AG08396 (cell line): ENCODE measurements around the gene NR1D2.

Source experiments
- DNase-seq: peaks from one replicate; pipeline ENCODE4 v3.0.0; 2012; ENCODE audit warnings: low spot score, mixed read lengths

NR1D2 gene

GRCh38 chr3:23966328-23966727 lies 21.2 kb downstream of the NR1D2 start:
- no peak for DNase-seq

GRCh38 chr3:23968463-23969184 lies 23.5 kb downstream of the NR1D2 start:
- DNase-seq = no peak

DNA sequence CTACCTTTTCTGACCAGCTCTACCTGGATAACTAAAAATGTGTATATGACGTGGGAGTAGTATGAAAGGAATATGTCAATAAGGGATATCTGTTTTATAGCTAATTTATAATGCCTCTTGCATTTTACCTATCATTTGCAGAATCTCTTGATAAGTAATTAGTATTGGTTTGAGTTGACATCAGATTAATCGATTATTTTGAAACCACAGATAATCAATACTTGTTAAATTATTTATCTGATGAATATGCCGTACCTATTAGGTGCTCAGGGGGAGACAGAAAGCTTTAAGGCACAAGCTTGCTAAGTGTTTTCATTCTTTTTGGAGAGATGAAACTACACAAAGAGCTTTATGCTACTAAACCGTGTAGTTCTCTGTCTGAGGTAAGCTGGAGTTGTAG lies 24.3 kb downstream of the NR1D2 start:
- DNase-seq = no peak

- DNase-seq = no peak
Observed at GRCh38 chr3:23971684-23972083, 26.6 kb downstream of the NR1D2 start.

- DNase-seq = no peak
Observed at GRCh38 chr3:23976555-23976954, 31.5 kb downstream of the NR1D2 start.

- no peak for DNase-seq
Observed at GRCh38 chr3:23979569-23979968, 34.5 kb downstream of the NR1D2 start.

- DNase-seq = no peak
Observed at GRCh38 chr3:23981136-23981535, 36.0 kb downstream of the NR1D2 start.

DNA sequence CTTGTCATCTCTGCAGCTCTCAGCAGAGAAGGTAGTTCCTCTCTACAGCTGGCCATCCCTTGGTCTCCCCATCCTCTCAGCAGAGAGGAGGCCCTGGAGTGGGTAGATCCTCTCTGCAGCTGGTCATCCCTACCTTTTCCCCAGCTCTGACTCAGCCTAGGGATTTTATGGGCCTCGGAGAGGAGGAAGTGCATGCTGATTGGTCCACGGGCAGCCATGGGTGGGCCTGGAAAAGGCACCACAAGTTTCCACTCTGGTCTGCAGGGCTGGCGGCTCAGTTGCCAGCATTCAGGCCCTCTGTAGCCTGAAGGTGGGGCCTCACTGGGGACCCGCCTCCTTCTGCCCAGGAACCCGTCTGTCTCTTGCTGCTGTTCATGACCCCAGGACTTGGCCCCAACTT lies 36.9 kb downstream of the NR1D2 start:
- no peak for DNase-seq

GRCh38 chr3:23984934-23985333 lies 39.8 kb downstream of the NR1D2 start:
- DNase-seq = no peak

GRCh38 chr3:23985747-23986544 lies 40.9 kb downstream of the NR1D2 start:
- DNase-seq = no peak

- DNase-seq = no peak
Observed at GRCh38 chr3:23987356-23987755, 42.3 kb downstream of the NR1D2 start.

DNA sequence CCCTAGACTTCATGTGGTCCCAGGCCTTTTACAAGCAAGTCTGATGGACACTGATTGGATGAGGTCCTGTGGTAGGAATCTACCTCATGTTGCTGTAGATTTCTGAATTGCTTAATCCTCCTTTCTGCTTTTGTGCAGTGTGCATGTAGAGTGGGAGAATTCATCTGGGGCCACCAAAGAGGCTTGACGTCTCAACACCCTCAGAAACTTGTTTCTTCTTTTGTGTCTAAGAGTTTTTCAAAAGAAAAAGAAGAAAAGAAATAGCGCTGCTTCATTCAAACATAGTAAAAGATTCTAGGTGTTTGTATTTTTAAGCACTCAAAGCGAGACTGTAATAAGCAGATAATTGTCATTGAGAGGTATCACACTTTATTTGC lies 46.2 kb downstream of the NR1D2 start:
- DNase-seq = no peak

- peak; percentile 17 for DNase-seq
Observed at GRCh38 chr3:23991683-23992628, 46.9 kb downstream of the NR1D2 start.

- no peak for DNase-seq
Observed at GRCh38 chr3:23993556-23994243, 48.6 kb downstream of the NR1D2 start.

DNA sequence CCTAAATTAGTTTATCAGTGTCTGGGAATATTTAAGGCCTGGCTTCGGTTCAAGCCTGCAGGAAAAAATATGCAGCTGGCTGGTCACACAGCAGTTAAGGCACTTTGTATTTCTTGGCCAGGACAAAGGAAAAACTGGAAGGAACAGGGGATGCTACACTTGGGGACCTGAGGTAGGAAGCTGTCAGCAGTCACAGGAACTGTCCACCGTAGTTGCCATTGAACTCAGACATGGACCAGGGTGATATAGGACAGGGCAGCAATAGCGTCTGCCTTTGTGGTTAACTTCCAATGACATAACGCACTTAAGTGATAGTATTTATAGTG lies 49.1 kb downstream of the NR1D2 start:
- DNase-seq = no peak

GRCh38 chr3:23995219-23995618 lies 50.1 kb downstream of the NR1D2 start:
- DNase-seq = no peak

DNA sequence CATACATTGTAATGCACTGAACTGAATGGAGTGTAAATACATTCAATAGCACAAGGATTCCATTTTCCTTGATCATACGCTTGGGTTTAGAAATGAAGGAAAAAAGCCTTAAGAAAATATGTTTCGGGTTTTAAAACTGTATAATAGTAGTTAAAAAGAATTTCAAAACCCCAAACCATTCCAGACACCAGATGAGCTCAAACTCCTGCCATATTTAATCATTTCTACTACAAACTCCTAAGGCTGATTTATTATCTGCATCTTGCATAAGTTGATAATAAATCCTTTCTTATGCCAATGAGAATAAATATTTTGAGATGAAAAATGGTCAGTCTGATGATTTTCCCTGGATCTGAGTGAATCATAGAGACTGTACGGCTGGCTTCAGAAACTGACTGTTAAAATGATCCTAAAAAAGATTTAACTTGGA lies 51.0 kb downstream of the NR1D2 start:
- no peak for DNase-seq

- peak; percentile 46 for DNase-seq
Observed at GRCh38 chr3:23999012-23999641, 54.0 kb downstream of the NR1D2 start.

DNA sequence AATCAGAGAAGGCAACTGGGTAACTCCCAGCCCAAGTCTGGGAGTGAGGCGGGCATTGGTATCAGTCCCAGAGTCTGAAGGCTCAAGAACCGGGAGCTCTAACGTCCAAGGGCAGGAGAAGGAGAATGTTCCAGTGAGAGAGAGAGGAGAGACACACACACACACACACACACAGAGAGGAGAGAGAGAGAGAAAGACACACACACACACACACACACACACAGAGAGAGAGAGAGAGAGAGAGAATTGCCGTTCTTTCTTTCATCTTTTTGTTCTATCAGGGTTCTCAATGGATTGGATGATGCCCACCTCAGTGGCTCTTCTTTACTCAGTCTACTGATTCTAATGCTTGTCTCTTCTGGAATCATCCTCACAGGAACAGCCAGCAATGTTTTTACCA lies 57.0 kb downstream of the NR1D2 start:
- DNase-seq = no peak

- no peak for DNase-seq
Observed at GRCh38 chr3:24003466-24003865, 58.4 kb downstream of the NR1D2 start.

DNA sequence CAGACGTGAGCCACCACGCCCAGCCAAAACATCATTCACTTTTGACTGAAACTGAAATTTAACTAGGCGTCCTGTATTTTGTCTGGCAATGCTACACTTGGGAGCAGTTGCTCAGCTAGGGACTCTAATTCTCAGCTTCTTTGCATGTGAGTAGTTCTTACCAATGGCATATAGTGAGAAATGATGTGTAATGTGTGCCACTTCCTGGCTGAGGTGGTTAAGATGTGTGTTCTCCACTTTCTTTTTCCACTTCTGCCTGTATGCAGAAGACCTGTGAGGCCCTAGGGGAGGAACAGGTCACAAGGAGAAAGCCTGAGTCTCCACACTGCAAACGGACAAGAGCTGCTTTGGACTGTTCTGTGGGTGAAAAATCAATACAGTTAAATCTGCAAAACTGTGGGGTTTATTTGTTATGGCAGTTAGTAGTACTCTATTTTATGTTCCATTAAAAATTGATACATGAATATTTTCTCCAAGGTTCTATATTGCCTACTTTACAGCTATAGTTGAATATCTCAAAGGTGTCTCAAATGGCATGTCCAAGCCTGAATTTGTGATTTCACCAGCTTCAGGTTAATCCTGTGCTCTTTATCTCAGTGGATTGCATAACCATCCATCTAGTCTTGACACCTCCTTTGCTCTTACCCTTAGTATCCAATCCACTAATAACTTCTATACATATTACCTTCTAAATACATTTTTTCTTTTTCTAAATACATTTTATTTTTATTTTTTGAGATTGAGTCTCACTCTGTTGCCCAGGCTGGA lies 59.3 kb downstream of the NR1D2 start:
- DNase-seq = no peak
